Measurements from ENCODE around the gene APC2. TPM values are rescaled to one million over a fixed set of nuclear protein-coding genes. Genes with fewer than 3 reads are reported as not detected.

APC2 gene
- total RNA-seq, 1 donor from 2014 or later, result 0.20 TPM

- DNase-seq (no peak), ATAC-seq (no peak)
- Histone ChIP-seq H3K9me3 (no peaks in the 10 kb centered on the region), H3K4me3 (no peak overlapping the region), H3K4me1 (peaks cover 18% of the 10 kb centered on the region), H3K27ac (no peak overlapping the region), H3K36me3 (no peaks in the 10 kb centered on the region), H3K27me3 (peaks cover 5% of the 10 kb centered on the region)
- TF ChIP-seq CTCF (IDR thresholded peaks at IDR 0.05), result no peak
- intact Hi-C loops (cut with DNase I), result no loop called here
Measured at GRCh38 chr19:1402411-1403070, 47.4 kb upstream of the APC2 start.

GRCh38 chr19:1406774-1407527 is 43.0 kb upstream of the APC2 start:
- H3K27ac ChIP-seq, result peak overlapping the region; percentile 68
- peak; percentile 92 for ATAC-seq
- intact Hi-C loops (cut with DNase I), result no loop called here

GRCh38 chr19:1407528-1408299 is 42.2 kb upstream of the APC2 start, which contains the start of gene DAZAP1:
DAZAP1 (plus strand) TSS chr19:1407586; CDS start chr19:1407774, 188 bp downstream.
- DNase-seq, result peak; percentile 83
- Histone ChIP-seq H3K4me1 (peaks cover 39% of the 10 kb centered on the region), H3K4me3 (peak within 1 kb of the TSS; percentile 94), H3K9me3 (no peaks in the 10 kb centered on the region), H3K27me3 (no peaks in the 10 kb centered on the region), H3K36me3 (peaks cover under 1% of the 10 kb centered on the region), H3K27ac (peak within 1 kb of the TSS; percentile 95)
- intact Hi-C loops (cut with DNase I), result no loop called here
- peak; percentile 1 for ATAC-seq
- TF ChIP-seq CTCF (IDR thresholded peaks at IDR 0.05), result no peak

More at GRCh38 chr19:1406774-1407527, 43.0 kb upstream of the APC2 start:
- peak; percentile 100 for DNase-seq
- no peaks in the 10 kb centered on the region for H3K9me3 ChIP-seq
- no peaks in the 10 kb centered on the region for H3K36me3 ChIP-seq
- H3K4me3 ChIP-seq, result peak overlapping the region; percentile 94
- peak; percentile 46 for TF ChIP-seq CTCF (IDR thresholded peaks at IDR 0.05)
- peaks cover 37% of the 10 kb centered on the region for H3K4me1 ChIP-seq
- H3K27me3 ChIP-seq, result peaks cover 5% of the 10 kb centered on the region

- Histone ChIP-seq H3K27ac (peak overlapping the region; percentile 95), H3K9me3 (no peaks in the 10 kb centered on the region), H3K4me1 (peaks cover 47% of the 10 kb centered on the region), H3K36me3 (peaks cover 5% of the 10 kb centered on the region), H3K27me3 (no peaks in the 10 kb centered on the region), H3K4me3 (peak overlapping the region; percentile 94)
- ATAC-seq (peak; percentile 22), DNase-seq (peak; percentile 84)
- TF ChIP-seq CTCF (IDR thresholded peaks at IDR 0.05), result no peak
- intact Hi-C loops (cut with DNase I), result no loop called here
Measured at GRCh38 chr19:1408300-1409203, 41.4 kb upstream of the APC2 start.

All from upper lobe of right lung (tissue), 1 donor.